Placental pericyte (primary cell): ENCODE measurements around the gene ETFA. TPM values are rescaled to one million over a fixed set of nuclear protein-coding genes. Genes with fewer than 3 reads are reported as not detected.

ENCODE experiments used
- total RNA-seq: library from RNA; depleted of rRNA; stranded (reverse); fragments of >200 nt; gene quantifications from 2 replicates; pipeline ENCODE4 v1.2.3, GENCODE V29; 2012

Gene ETFA
- 71.9 and 74.0 TPM in 2 replicates for total RNA-seq

DNA sequence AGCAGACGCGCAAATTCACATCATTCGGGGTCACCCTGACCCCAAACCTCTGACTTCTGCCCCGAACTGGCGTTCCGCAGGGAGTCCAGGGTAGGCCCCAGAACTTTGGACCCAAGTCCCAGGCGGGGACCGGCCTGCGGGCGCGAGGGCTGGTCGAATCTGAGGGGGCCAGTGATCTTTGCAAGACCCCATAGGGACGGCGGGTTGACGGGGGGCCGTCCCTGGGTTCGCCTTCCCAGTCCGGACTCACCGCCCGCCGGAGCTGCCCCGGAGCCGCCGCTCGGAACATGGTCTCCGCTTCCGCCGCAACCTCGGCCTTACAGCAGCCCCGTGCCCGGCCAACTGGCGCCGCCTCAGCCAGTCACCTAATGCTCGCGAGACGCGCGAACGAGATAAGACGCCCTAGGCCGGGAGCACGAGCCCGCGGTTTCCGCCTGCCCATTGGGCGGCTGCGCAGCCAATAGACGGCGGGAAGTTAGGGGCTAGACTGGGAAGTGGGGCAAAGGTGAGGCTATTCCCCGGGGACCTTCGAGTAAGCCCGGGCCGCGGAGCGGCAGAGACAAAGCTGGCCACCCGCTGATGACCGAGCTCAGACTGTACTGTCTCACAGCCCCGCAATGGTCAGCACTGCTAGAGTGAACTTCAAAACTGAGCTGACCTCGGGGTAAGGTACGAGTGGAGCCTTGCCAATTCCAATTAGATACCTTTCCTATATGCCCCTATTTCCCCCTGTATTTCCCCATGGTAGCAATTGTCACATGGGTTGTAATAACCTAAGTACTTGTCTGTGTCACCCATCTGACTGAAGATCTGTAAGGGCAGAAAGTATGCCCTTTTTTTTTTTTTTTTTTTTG is at the start of gene ETFA:
TSS of gene ETFA (minus strand) at position 370 of the 854 bp plus-strand sequence. CDS start at position 289, 81 bp downstream.

DNA sequence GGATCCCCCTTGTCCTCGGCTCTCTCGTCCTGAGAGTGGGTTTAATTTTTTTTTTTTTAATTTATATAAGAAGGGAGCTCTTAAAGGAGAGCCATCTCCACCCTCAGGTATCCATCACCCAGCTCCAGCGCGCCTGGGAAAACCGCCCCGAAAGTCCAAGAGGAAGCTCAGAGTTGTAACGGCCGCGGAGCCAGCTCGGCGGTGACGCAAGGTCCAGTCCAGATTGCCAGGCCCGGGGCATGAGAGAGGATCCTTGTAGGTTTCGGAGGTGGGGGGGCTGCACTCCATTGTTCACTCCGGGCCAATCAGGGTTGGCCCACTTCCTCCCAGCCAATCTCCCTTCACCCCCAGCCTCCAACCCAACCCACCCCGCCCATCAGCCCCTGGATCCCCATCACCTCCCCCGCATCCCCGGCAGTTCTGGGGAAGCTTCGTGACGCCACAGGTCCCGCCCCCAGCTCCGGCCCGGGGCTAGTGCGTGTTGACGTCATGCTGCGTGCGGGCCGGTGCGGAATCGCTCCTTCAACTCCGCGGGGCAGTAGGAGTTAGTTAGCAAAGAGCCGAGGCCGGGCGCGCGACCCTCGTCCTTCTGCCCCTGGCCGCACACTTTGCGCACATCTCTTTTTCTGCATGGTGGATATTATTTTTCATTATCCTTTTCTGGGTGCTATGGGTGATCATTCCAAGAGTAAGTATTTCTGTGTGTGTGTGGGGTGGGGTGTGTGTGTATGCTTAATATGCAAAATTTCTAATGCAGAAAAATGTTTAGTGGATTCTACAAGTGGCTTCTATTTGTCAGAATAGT is 25.2 kb upstream of the ETFA start, which contains the start of gene ISL2:
TSS of gene ISL2 (plus strand) at position 520 of the 805 bp plus-strand sequence. CDS start at position 631, 111 bp downstream.

Other genes with a start within 250 kb of the ETFA start
- 0.14 TPM in 1 of 2 replicates, not detected in the other for gene ISL2, start 25.3 kb upstream of the ETFA start, total RNA-seq